D721Med (cell line): ENCODE results near the gene PCYT1B.

Experiments used
- DNase-seq: peaks from one replicate; pipeline ENCODE4 v3.0.0; 2011; ENCODE audit warnings: low spot score; ENCODE audit not compliant: insufficient read length
- FAIRE-seq: peaks from 2 replicates; lab custom pipeline; 2011; peaks lifted over from hg19 to GRCh38; lab: Jason Lieb, UNC
- TF ChIP-seq, protein P1 (sequence below): IDR thresholded peaks from 2 replicates; pipeline ENCODE4 v1.5.1; 2012; ENCODE audit warnings: mild to moderate bottlenecking, control low read depth; ENCODE audit not compliant: insufficient read depth; ENCODE audit errors: missing control alignments

PCYT1B gene

DNA sequence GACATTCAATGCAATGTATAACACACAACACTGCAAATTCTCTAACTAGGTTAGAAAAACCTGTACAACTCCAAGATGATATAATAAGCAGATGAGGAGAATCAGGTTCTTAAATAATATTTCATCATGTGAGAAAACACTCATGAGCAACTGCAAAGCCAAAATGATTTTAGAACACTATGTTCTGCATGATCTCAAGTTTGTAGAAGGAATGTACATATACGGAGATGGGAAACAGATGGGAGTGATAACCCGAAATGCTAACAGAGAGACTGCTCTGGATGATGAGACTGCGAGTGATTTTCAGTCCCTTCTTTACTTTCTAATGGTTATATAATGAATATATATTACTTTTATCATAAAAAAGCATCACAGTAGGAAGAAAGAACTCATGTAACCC, 80.9 kb downstream of the PCYT1B start:
- TF ChIP-seq, protein P1, sequence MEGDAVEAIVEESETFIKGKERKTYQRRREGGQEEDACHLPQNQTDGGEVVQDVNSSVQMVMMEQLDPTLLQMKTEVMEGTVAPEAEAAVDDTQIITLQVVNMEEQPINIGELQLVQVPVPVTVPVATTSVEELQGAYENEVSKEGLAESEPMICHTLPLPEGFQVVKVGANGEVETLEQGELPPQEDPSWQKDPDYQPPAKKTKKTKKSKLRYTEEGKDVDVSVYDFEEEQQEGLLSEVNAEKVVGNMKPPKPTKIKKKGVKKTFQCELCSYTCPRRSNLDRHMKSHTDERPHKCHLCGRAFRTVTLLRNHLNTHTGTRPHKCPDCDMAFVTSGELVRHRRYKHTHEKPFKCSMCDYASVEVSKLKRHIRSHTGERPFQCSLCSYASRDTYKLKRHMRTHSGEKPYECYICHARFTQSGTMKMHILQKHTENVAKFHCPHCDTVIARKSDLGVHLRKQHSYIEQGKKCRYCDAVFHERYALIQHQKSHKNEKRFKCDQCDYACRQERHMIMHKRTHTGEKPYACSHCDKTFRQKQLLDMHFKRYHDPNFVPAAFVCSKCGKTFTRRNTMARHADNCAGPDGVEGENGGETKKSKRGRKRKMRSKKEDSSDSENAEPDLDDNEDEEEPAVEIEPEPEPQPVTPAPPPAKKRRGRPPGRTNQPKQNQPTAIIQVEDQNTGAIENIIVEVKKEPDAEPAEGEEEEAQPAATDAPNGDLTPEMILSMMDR: no peak
- no peak for DNase-seq
- peak; percentile 35 for FAIRE-seq

DNA sequence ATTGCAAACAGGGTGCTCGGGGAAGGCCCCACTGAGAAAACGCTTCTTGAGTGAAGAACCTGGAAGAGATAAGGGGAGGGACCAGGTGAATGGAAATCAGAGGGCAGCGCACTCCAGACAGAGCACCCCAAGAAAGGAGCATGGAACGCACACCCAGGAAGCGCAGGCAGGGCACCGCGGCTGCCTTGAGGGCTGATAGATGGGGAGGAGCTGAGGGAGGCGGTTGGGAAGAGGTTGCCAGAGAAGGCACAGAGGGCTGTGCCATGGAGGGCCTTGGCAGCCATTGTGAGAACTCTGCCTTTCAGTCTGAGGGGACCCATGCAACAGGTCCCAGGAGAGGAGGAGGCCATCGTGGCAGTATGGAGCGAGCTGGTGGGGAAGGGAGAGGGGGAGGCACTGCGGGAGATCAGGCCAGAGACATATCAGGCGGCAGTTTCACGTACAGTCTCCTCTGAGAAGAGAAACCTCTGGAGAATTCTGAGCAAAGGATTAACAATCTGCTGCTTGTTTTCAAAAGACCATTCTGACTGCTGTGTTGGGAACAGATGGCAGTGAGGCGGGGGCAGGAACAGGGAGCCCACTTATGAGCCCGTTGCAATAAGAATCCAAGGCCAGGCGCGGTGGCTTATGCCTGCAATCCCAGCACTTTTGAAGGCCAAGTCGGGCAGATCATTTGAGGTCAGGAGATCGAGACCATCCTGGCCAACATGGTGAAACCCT, 83.7 kb downstream of the PCYT1B start:
- FAIRE-seq: peak; percentile 94
- DNase-seq: peak; percentile 16
- TF ChIP-seq, protein P1: no peak

DNA sequence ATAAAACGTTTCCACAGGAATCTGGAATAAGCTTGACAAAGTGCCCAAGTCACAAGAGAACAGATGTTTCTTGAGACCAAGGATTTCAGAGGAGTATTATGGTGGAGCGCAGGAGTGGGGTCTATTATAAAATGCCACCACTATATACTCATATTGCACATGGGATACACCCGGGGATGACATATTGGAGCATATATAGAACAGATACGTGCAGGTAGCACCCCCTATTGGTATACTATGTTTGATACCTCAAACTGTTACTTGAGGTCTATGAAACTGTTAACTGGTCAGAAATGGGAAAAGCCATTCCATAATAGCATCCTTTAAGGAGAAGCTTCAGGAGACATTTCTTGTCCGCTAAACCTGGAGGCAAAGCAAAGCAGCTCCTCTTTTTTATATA, 86.0 kb downstream of the PCYT1B start:
- no peak for FAIRE-seq
- TF ChIP-seq, protein P1: peak; percentile 17
- DNase-seq: no peak

DNA sequence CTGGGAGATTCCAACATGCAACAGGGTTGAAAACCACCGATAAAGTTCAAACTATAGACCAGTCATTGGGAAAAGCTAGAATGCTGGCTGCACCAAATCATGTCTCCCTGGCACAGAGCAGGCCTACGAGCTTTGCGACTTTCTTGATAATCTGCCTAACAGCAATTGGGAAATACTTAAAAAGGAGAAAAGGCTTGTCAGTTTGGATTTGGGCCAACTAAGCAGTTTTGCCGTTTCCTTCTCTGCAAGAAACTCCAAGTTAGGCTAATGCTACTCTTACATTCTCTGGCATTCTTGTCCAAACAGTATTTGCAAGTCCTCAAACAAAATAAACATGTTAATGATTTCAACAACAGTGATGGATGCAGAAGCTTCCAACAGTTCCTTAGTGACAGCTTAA, 94.1 kb downstream of the PCYT1B start:
- TF ChIP-seq, protein P1: no peak
- DNase-seq (no peak), FAIRE-seq (no peak)

DNA sequence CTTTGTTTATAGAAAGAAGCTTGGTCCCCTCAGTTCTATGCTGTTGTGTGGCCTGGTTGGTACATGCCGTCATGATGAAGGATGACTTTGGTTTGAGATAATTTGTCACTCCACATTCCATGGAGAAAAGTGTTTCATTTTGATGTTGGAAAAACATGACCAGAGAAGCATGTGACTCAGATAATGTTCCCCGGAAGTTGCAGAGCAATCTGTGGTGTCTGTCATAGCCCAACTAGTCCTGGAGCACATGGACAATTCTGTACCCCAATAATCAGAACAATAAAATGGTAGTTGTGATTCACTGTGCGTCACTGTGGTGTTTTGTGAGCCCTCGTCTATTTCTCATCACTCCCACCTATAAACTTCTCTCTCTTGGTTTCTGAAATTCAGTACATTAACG, 97.0 kb downstream of the PCYT1B start:
- TF ChIP-seq, protein P1: no peak
- FAIRE-seq (no peak), DNase-seq (no peak)

DNA sequence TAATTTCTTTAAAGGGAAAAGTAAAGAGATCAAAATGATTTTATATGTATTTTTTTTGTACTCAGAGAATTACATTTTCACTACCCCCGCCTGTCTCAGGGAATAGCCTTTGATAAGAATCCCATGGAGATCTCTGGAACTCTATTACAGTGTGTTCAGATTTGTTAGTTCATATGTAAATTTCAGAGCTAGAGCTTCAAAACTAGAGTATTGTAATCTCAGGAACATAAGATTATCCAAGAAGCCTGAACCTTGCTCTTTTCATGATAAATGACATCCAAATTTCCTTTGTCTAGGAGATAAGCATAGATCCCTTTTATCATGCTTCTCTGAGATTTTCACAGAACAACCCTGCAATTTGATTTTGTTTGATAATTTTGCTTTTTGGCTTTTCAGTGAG, 99.2 kb downstream of the PCYT1B start:
- FAIRE-seq (no peak), DNase-seq (no peak)
- TF ChIP-seq, protein P1: no peak

DNA sequence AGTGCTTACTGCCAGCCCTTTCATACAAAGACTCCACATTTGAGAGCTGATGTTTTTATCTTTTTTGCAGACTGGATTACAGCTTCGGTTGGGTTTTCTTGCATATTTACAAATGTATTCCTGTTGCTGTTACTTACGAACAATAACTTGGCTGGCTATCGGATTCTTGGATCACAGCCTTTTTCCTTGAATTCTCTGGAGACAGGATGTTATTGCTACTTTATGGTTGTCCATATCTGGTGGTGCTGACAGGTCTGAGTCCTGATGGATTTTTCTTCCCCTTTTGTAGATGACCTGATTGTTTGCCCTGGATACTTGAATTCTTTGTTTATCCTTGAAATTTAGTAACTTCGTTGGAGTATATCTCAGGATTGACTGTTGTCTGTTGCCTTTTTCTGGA, 104.4 kb downstream of the PCYT1B start:
- DNase-seq (no peak), FAIRE-seq (no peak)
- TF ChIP-seq, protein P1: no peak
